ENCODE measurements around the gene ABCD2.

The ABCD2 gene

DNA sequence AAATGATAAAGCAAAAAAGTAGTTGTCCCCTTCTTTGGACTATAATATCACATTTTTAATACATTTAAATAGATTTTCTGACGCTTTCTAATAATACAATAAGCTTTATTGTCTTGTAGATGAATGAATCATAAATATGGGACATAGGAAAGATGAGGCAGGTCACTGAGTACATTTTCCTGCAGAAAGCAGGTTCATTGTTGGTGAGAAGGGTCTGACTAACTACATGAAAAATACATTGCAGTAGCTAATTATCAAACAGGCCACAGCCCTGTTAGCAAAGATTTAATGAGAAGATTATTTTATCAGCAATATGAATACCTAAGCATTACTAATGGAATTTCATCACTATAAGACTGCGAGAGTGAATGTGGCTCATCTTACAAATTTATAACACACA lies 45.6 kb downstream of the ABCD2 start:
- no peak overlapping the region for H2AFZ ChIP-seq (ENCODE audit: low read length)
- no peaks in the 10 kb centered on the region for H3K27me3 ChIP-seq (ENCODE audit: insufficient read depth, low read length, poor library complexity, severe bottlenecking)
- no peaks in the 10 kb centered on the region for H3K9me3 ChIP-seq (ENCODE audit: insufficient read depth, low read depth, low read length)
- no peaks in the 10 kb centered on the region for H4K20me1 ChIP-seq (ENCODE audit: insufficient read depth, low read length, poor library complexity, severe bottlenecking)
- H3K9me2 ChIP-seq (replicated peaks; ENCODE audit: low read depth, low read length), result no peaks in the 10 kb centered on the region
- no peak overlapping the region for H3K4me2 ChIP-seq (ENCODE audit: low read depth, low read length, poor library complexity, severe bottlenecking)
- no peaks in the 10 kb centered on the region for H3F3A ChIP-seq (ENCODE audit: low read depth)
- no peaks in the 10 kb centered on the region for H3K79me2 ChIP-seq (ENCODE audit: insufficient read depth, low read length)
- no peak overlapping the region for H3K4me3 ChIP-seq (ENCODE audit: low read length, poor library complexity, severe bottlenecking)
- no peaks in the 10 kb centered on the region for H3K4me1 ChIP-seq (ENCODE audit: insufficient read depth, low read length, poor library complexity, severe bottlenecking)
- TF ChIP-seq CTCF (conservative IDR thresholded peaks at IDR 0.05; ENCODE audit: low read length), result no peak
- no peak for TF ChIP-seq EZH2phosphoT487 (IDR thresholded peaks at IDR 0.05; ENCODE audit: borderline replicate concordance)
- no peaks in the 10 kb centered on the region for H3K36me3 ChIP-seq (ENCODE audit: insufficient read depth, low read length)
- no peak overlapping the region for H3K9ac ChIP-seq (ENCODE audit: low read depth, low read length, poor library complexity, severe bottlenecking)

DNA sequence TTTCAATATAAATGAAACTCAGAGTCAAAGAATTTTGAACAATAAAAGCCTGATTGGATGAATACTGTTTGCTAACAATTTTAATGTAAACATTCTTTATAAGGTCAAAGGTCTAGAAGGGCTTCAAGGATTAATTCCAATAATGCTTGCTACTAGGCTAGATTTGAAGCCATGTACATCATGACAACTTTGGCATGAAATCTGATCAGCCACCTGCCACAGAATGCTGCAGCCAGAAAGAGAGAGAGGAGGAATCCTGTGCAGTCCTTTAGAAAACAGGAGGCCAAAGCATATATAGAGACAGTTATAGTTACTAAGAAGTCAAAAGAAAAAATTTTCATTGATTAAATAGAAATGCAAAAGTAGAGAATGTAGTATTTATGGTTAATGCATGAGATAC lies 47.1 kb downstream of the ABCD2 start:
- Histone ChIP-seq H3K36me3 (ENCODE audit: insufficient read depth, low read length) (no peaks in the 10 kb centered on the region), H4K20me1 (ENCODE audit: insufficient read depth, low read length, poor library complexity, severe bottlenecking) (no peaks in the 10 kb centered on the region), H3K9me3 (ENCODE audit: insufficient read depth, low read depth, low read length) (no peaks in the 10 kb centered on the region), H3F3A (ENCODE audit: low read depth) (no peaks in the 10 kb centered on the region), H3K27me3 (ENCODE audit: insufficient read depth, low read length, poor library complexity, severe bottlenecking) (no peaks in the 10 kb centered on the region), H3K4me2 (ENCODE audit: low read depth, low read length, poor library complexity, severe bottlenecking) (no peak overlapping the region), H3K79me2 (ENCODE audit: insufficient read depth, low read length) (no peaks in the 10 kb centered on the region), H3K4me3 (ENCODE audit: low read length, poor library complexity, severe bottlenecking) (no peak overlapping the region), H2AFZ (ENCODE audit: low read length) (no peak overlapping the region), H3K9me2 (replicated peaks; ENCODE audit: low read depth, low read length) (no peaks in the 10 kb centered on the region), H3K9ac (ENCODE audit: low read depth, low read length, poor library complexity, severe bottlenecking) (no peak overlapping the region), H3K4me1 (ENCODE audit: insufficient read depth, low read length, poor library complexity, severe bottlenecking) (no peaks in the 10 kb centered on the region)
- TF ChIP-seq EZH2phosphoT487 (IDR thresholded peaks at IDR 0.05; ENCODE audit: borderline replicate concordance) (no peak), CTCF (conservative IDR thresholded peaks at IDR 0.05; ENCODE audit: low read length) (no peak)

DNA sequence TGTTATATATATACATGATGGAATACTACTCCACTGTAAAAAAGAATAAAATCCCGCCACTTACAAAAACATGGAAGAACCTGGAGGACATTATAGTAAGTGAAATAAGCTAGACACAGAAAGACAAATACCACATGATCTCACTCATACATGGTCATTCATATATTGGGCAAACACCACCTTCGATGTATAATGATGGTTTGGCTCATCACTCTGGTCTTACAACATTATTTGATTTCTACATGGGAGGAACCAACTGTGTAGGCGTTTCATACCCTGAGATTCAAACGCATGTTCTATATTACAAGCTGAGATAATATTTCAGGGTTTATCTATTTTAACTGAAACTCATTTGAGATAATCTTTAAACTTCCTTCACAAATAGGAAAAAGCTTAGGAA lies 48.3 kb downstream of the ABCD2 start:
- Histone ChIP-seq H4K20me1 (ENCODE audit: insufficient read depth, low read length, poor library complexity, severe bottlenecking) (no peaks in the 10 kb centered on the region), H3K36me3 (ENCODE audit: insufficient read depth, low read length) (no peaks in the 10 kb centered on the region), H3K9me3 (ENCODE audit: insufficient read depth, low read depth, low read length) (no peaks in the 10 kb centered on the region), H3K9ac (ENCODE audit: low read depth, low read length, poor library complexity, severe bottlenecking) (no peak overlapping the region), H3K4me2 (ENCODE audit: low read depth, low read length, poor library complexity, severe bottlenecking) (no peak overlapping the region), H3K79me2 (ENCODE audit: insufficient read depth, low read length) (no peaks in the 10 kb centered on the region), H3K4me1 (ENCODE audit: insufficient read depth, low read length, poor library complexity, severe bottlenecking) (no peaks in the 10 kb centered on the region), H2AFZ (ENCODE audit: low read length) (no peak overlapping the region), H3K9me2 (replicated peaks; ENCODE audit: low read depth, low read length) (no peaks in the 10 kb centered on the region), H3K4me3 (ENCODE audit: low read length, poor library complexity, severe bottlenecking) (no peak overlapping the region), H3F3A (ENCODE audit: low read depth) (no peaks in the 10 kb centered on the region), H3K27me3 (ENCODE audit: insufficient read depth, low read length, poor library complexity, severe bottlenecking) (no peaks in the 10 kb centered on the region)
- TF ChIP-seq CTCF (conservative IDR thresholded peaks at IDR 0.05; ENCODE audit: low read length), result no peak
- TF ChIP-seq EZH2phosphoT487 (IDR thresholded peaks at IDR 0.05; ENCODE audit: borderline replicate concordance), result no peak

Measured in Loucy (cell line).